HepG2 (cell line): ENCODE data around the gene RB1.

Experiments used
- CEBPB ChIP-seq: IDR thresholded peaks from 2 replicates; pipeline ENCODE4 v1.6.1; 2011; ENCODE audit warnings: low read depth, low read length, improper control_type of control experiment, borderline replicate concordance
- MAZ ChIP-seq, 2 experiments: sonication (generic) in 1 of 2; formaldehyde crosslinking in 1 of 2; IDR thresholded peaks; 2 replicates each; pipeline versions ENCODE4 v1.5.0 to v1.6.1; 2012 to 2020; ENCODE audit warnings: low read depth in 2 of 2, mild to moderate bottlenecking in 2 of 2, borderline replicate concordance in 1 of 2, improper control_type of control experiment in 1 of 2, low read length in 1 of 2, missing genetic modification reagents in 1 of 2, moderate library complexity in 1 of 2
- MZF1 ChIP-seq: sonication (generic); formaldehyde crosslinking; IDR thresholded peaks from 2 replicates; pipeline ENCODE4 v1.8.1; 2023; ENCODE audit warnings: mild to moderate bottlenecking, missing genetic modification reagents, borderline replicate concordance
- POLR2A ChIP-seq, 2 experiments: IDR thresholded peaks; 2 replicates each; pipeline ENCODE4 v1.6.1; 2011; ENCODE audit warnings: low read depth in 2 of 2, low read length in 2 of 2, mild to moderate bottlenecking in 1 of 2, moderate library complexity in 1 of 2; ENCODE audit not compliant: insufficient read depth in 1 of 2
- RAD21 ChIP-seq: fragments of 450-650 bp; formaldehyde crosslinking; IDR thresholded peaks from 2 replicates; pipeline ENCODE4 v1.5.0; 2020; ENCODE audit warnings: mild to moderate bottlenecking
- TAF1 ChIP-seq: sonication (generic); formaldehyde crosslinking; IDR thresholded peaks from 2 replicates; pipeline ENCODE4 v1.4.0; 2020; ENCODE audit warnings: missing genetic modification reagents
- ZBTB3 ChIP-seq: sonication (generic); formaldehyde crosslinking; IDR thresholded peaks from 2 replicates; pipeline ENCODE4 v1.4.0; 2020; ENCODE audit warnings: low read depth, mild to moderate bottlenecking, moderate library complexity, missing genetic modification reagents, borderline replicate concordance
- ZBTB44 ChIP-seq: sonication (generic); formaldehyde crosslinking; IDR thresholded peaks from 2 replicates; pipeline ENCODE4 v1.4.0; 2020; ENCODE audit warnings: missing genetic modification reagents
- ZNF138 ChIP-seq: sonication (generic); formaldehyde crosslinking; IDR thresholded peaks from 2 replicates; pipeline ENCODE4 v1.5.0; 2020; ENCODE audit warnings: mild to moderate bottlenecking, low read depth, missing genetic modification reagents
- ZNF274 ChIP-seq: sonication (generic); formaldehyde crosslinking; IDR thresholded peaks from 2 replicates; pipeline ENCODE4 v1.5.1; 2020; ENCODE audit warnings: mild to moderate bottlenecking, missing genetic modification reagents
- TF ChIP-seq, protein P1 (sequence below): sonication (generic); formaldehyde crosslinking; IDR thresholded peaks from 2 replicates; pipeline ENCODE4 v1.4.0; 2020; ENCODE audit warnings: missing genetic modification reagents
- TF ChIP-seq, protein P2 (sequence below), 2 experiments: sonication (generic) in 1 of 2; formaldehyde crosslinking in 1 of 2; IDR thresholded peaks; 2 replicates each; pipeline versions ENCODE4 v1.5.1 to v1.6.1; 2011 to 2020; ENCODE audit warnings: borderline replicate concordance in 1 of 2, low read depth in 1 of 2, low read length in 1 of 2, mild to moderate bottlenecking in 1 of 2, missing genetic modification reagents in 1 of 2, moderate library complexity in 1 of 2

DNA sequence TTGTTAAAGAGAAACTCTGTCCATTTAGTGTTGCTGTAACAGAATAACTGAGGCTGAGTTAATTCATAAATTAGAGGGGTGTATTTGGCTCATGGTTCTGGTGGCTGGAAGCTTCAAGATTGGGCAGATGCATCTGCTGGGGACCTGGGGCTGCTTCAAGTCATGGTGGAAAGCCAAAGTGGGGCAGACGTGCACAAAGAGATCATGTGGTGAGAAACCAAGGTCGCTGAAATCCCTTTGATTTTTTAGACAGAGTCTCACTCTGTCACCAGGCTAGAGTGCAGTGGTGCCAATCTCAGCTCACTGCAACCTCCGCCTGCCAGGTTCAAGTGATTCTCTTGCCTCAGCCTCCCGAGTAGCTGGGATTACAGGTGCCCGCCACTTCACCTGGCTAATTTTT is 183.3 kb downstream of the RB1 start:
- TF ChIP-seq MZF1 (CRISPR knock-in tag) = no peak
- TF ChIP-seq, protein P1, sequence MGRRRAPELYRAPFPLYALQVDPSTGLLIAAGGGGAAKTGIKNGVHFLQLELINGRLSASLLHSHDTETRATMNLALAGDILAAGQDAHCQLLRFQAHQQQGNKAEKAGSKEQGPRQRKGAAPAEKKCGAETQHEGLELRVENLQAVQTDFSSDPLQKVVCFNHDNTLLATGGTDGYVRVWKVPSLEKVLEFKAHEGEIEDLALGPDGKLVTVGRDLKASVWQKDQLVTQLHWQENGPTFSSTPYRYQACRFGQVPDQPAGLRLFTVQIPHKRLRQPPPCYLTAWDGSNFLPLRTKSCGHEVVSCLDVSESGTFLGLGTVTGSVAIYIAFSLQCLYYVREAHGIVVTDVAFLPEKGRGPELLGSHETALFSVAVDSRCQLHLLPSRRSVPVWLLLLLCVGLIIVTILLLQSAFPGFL (CRISPR knock-in tag) = no peak
- no peak for TF ChIP-seq MAZ (IDR thresholded peaks at IDR 0.05; ENCODE audit: borderline replicate concordance, low read depth, low read length)
- TF ChIP-seq MAZ (CRISPR knock-in tag; IDR thresholded peaks at IDR 0.05; ENCODE audit: low read depth) = no peak
- TF ChIP-seq CEBPB = no peak
- no peak for TF ChIP-seq ZNF138 (CRISPR knock-in tag)
- no peak for TF ChIP-seq POLR2A (IDR thresholded peaks at IDR 0.05; ENCODE audit: insufficient read depth in 1 of 2, low read depth in 2 of 2, low read length in 2 of 2)
- TF ChIP-seq RAD21 (CRISPR knock-in tag) = no peak
- TF ChIP-seq, protein P2, sequence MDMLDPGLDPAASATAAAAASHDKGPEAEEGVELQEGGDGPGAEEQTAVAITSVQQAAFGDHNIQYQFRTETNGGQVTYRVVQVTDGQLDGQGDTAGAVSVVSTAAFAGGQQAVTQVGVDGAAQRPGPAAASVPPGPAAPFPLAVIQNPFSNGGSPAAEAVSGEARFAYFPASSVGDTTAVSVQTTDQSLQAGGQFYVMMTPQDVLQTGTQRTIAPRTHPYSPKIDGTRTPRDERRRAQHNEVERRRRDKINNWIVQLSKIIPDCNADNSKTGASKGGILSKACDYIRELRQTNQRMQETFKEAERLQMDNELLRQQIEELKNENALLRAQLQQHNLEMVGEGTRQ (IDR thresholded peaks at IDR 0.05; ENCODE audit: low read depth, low read length) = no peak
- TF ChIP-seq, protein P2 (CRISPR knock-in tag; IDR thresholded peaks at IDR 0.05; ENCODE audit: borderline replicate concordance) = no peak
- no peak for TF ChIP-seq ZBTB44
- no peak for TF ChIP-seq TAF1 (CRISPR knock-in tag)
- TF ChIP-seq ZNF274 = no peak
- no peak for TF ChIP-seq ZBTB3 (CRISPR knock-in tag)
